ENCODE results near the gene EMP2.

Gene EMP2

DNA sequence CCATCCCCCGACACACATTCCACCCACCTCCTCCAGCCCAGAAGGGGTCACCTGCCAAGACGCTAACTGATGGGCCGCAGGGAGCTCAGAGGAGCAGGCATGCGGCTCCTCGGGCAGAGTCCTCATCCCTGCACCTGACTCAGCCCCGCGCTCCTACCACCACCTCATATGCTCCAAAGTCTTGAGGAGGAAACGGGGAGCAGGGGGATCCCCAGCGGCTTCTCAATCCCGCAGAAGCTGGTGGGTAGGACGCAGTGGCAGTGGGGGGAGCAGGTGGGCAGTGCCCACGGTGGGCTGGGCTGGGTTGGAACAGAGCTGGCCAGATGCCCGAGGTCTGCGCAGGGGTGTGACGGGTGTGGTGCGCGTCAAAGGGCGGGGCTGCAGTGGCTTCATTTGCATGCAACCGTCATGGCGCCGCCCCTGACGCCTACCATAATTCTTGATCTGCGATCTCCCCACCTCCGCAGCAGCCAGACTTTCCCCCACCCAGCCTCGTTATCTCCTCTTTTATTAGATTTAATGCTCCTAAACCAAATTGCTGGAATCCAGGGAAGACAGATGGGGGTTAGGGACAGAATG lies 39.0 kb upstream of the EMP2 start:
- H3K79me2 ChIP-seq (ENCODE audit: insufficient read depth, low read depth) = no peaks in the 10 kb centered on the region
- H3K36me3 ChIP-seq (ENCODE audit: insufficient read depth) = no peaks in the 10 kb centered on the region
- no peak overlapping the region for H2AFZ ChIP-seq (ENCODE audit: low read depth)
- H3K9ac ChIP-seq = no peak overlapping the region
- H4K20me1 ChIP-seq (ENCODE audit: insufficient read depth) = no peaks in the 10 kb centered on the region
- H3K4me3 ChIP-seq (IDR thresholded peaks at IDR 0.05; ENCODE audit: insufficient read depth, low read depth, low read length) = no peak overlapping the region
- no peak overlapping the region for H3K27ac ChIP-seq
- TF ChIP-seq, protein P1, sequence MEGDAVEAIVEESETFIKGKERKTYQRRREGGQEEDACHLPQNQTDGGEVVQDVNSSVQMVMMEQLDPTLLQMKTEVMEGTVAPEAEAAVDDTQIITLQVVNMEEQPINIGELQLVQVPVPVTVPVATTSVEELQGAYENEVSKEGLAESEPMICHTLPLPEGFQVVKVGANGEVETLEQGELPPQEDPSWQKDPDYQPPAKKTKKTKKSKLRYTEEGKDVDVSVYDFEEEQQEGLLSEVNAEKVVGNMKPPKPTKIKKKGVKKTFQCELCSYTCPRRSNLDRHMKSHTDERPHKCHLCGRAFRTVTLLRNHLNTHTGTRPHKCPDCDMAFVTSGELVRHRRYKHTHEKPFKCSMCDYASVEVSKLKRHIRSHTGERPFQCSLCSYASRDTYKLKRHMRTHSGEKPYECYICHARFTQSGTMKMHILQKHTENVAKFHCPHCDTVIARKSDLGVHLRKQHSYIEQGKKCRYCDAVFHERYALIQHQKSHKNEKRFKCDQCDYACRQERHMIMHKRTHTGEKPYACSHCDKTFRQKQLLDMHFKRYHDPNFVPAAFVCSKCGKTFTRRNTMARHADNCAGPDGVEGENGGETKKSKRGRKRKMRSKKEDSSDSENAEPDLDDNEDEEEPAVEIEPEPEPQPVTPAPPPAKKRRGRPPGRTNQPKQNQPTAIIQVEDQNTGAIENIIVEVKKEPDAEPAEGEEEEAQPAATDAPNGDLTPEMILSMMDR (conservative IDR thresholded peaks at IDR 0.05; ENCODE audit: low read depth, low read length) = no peak
- H3K4me1 ChIP-seq (ENCODE audit: low read depth, poor library complexity, severe bottlenecking) = no peaks in the 10 kb centered on the region
- no peaks in the 10 kb centered on the region for H3K27me3 ChIP-seq (ENCODE audit: insufficient read depth, low read depth)
- no peak overlapping the region for H3K4me2 ChIP-seq

DNA sequence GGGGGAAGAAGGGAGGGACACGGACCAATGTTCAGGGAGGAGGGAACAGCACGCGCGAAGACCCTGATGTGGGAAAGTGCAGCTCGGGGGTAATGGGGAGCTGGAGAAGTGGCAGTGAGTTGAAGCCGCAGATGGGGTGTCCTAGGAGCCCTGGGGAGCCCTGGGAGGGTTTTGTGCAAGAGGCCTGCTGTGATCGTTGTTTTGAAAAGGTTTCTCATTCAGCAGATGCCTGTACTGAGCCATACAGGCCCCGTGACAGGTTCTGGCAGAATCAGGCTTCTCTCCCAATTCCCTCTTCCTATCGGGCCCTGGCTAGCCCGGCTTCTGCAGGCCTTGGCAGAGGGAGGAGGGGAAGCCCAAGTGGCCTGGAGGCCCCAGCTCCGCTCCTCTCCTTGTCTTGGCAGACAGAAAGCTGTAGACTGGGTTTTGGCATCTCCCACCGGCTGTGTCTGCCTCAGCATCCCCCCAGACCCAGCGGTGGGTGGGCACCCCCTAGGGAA lies 38.4 kb upstream of the EMP2 start:
- no peak overlapping the region for H2AFZ ChIP-seq (ENCODE audit: low read depth)
- no peaks in the 10 kb centered on the region for H4K20me1 ChIP-seq (ENCODE audit: insufficient read depth)
- no peak overlapping the region for H3K4me2 ChIP-seq
- no peaks in the 10 kb centered on the region for H3K79me2 ChIP-seq (ENCODE audit: insufficient read depth, low read depth)
- no peak overlapping the region for H3K27ac ChIP-seq
- H3K9ac ChIP-seq = no peak overlapping the region
- no peaks in the 10 kb centered on the region for H3K4me1 ChIP-seq (ENCODE audit: low read depth, poor library complexity, severe bottlenecking)
- no peaks in the 10 kb centered on the region for H3K36me3 ChIP-seq (ENCODE audit: insufficient read depth)
- TF ChIP-seq, protein P1 (conservative IDR thresholded peaks at IDR 0.05; ENCODE audit: low read depth, low read length) = no peak
- H3K27me3 ChIP-seq (ENCODE audit: insufficient read depth, low read depth) = no peaks in the 10 kb centered on the region
- H3K4me3 ChIP-seq (IDR thresholded peaks at IDR 0.05; ENCODE audit: insufficient read depth, low read depth, low read length) = no peak overlapping the region

DNA sequence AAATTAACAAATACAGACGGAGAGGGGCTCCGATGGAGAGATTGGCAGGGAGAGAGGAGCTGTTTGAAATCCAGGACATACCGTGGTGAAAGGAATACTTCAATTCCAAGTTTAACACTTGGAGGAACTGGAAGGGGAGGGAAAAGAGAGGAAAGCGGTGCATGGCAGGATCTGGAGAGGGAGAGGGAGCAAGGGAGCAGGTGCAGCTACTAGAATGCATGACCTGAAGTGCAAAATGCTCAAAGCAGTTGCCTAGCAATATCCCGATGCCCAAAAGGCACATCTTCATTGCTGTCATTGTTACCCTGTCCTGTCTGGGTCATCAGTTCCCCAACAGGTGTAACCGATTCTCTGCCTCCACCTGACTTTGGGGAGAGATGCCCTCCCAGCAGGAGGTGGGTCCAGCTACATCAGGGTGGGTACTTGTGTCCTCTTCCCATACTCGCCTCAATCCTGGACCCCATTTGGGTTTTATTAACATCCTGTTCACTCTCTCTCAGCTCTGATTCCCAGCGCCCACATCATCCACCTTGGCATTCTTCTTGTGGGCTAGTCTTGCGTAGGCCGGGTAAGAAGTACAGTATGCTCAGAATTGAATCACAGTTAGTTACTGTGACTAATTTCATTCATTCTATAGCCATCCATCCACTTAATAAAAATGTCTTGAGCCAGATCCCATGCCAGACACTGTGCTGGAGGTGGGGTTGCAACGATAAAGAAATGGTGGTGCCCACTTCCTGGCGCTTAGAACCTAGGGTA lies 37.4 kb upstream of the EMP2 start:
- TF ChIP-seq, protein P1 (conservative IDR thresholded peaks at IDR 0.05; ENCODE audit: low read depth, low read length) = no peak

DNA sequence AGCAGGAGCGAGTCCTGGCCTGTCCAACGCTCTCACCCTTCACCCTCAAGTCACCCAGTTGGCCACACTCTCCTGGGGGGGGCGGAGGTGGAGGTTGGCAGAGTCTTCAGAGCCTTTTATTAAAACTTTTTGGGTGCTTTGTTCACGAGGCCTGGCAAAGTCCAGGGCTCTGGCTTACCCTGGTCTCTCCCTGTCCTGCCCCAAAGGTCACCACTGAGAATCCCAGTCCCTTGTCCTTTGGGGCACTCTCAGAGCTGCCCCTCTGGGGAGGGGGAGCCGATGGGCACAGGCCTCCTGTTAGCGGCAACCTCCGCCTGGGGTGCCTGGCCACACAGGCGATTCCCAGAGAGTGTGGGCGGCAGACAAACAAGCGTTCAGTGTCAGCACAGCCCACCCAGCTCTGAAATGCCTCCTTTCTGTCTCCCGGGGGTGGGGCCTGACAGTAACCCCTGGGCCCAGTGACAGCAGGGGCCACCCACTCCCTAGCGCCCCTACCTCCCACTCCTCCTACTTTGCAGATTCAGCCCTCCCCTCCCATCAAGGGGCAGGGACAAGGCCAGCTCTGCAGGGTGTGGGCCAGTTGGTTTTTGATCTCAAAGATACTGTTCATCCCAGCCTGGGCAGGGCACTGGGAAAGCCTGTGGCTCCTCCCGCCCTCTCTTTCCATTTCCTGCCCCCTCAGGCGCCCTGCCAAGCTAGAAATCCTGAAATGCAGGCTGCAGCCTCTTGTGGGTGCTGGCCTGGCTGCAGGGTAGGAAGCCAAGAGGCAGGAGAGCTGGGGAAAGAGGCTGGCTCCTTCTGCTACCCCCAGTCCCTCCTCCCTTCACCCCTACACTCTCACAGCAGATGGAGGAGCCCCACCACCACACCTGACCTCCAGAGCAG lies 36.6 kb upstream of the EMP2 start:
- Histone ChIP-seq H3K27me3 (ENCODE audit: insufficient read depth, low read depth) (no peaks in the 10 kb centered on the region), H3K27ac (no peak overlapping the region), H3K36me3 (ENCODE audit: insufficient read depth) (no peaks in the 10 kb centered on the region), H4K20me1 (ENCODE audit: insufficient read depth) (no peaks in the 10 kb centered on the region), H3K9ac (no peak overlapping the region), H3K79me2 (ENCODE audit: insufficient read depth, low read depth) (no peaks in the 10 kb centered on the region), H3K4me2 (no peak overlapping the region), H3K4me1 (ENCODE audit: low read depth, poor library complexity, severe bottlenecking) (peaks cover 4% of the 10 kb centered on the region), H3K4me3 (IDR thresholded peaks at IDR 0.05; ENCODE audit: insufficient read depth, low read depth, low read length) (no peak overlapping the region), H2AFZ (ENCODE audit: low read depth) (no peak overlapping the region)
- TF ChIP-seq, protein P1 (conservative IDR thresholded peaks at IDR 0.05; ENCODE audit: low read depth, low read length) = no peak

More for the DNA sequence above, 37.4 kb upstream of the EMP2 start:
- Histone ChIP-seq H4K20me1 (ENCODE audit: insufficient read depth) (no peaks in the 10 kb centered on the region), H3K4me2 (no peak overlapping the region), H2AFZ (ENCODE audit: low read depth) (no peak overlapping the region), H3K27ac (no peak overlapping the region), H3K36me3 (ENCODE audit: insufficient read depth) (no peaks in the 10 kb centered on the region), H3K4me1 (ENCODE audit: low read depth, poor library complexity, severe bottlenecking) (peaks cover 2% of the 10 kb centered on the region), H3K79me2 (ENCODE audit: insufficient read depth, low read depth) (no peaks in the 10 kb centered on the region), H3K4me3 (IDR thresholded peaks at IDR 0.05; ENCODE audit: insufficient read depth, low read depth, low read length) (no peak overlapping the region), H3K27me3 (ENCODE audit: insufficient read depth, low read depth) (no peaks in the 10 kb centered on the region), H3K9ac (no peak overlapping the region)

Data from KMS-11 (cell line).